ENCODE results near the gene KRT78. TPM values are rescaled to one million over a fixed set of nuclear protein-coding genes. Genes with fewer than 3 reads are reported as not detected.
"Not testable (repeated sequence)": the region's sequence is repeated elsewhere in the genome, so short reads cannot be mapped to it uniquely, and the experiment has no call there.

KRT78 gene
- total RNA-seq, 1 donor from 2014 or later: not detected

DNA sequence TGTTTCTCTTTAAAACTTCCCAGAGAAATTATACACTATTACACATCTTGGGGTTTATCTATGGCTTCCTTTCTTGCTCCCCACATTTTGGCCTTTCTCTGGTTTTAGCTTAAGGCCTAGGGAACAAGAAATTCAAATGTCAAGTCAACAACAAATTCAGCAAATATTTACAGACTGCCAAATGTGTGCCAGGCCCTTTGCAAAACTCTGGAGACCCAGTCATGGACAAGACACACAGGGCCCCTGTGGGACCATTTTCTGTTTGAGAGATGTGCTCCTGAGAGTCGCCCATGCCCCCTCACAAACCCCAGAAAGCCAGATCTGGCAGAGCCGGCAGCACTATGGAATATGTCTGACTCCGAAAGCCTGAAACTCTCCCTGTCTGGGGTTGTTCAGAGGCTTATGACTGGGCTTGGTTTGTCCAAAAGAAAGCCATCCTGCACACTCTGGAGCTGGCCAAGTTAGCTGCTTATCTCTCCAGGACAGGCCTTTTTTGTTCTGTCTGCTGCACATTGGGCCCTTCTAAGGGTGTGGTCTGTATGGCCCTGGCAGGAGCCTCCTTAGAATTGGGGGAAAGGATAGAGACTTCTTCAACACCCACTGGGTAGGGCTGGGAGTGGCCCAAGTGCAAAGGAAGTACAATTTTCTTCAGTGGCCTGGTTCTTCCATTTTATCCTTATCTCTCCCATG, 51.8 kb downstream of the KRT78 start:
- no peak for DNase-seq (ENCODE audit: low read depth, low spot score)

DNA sequence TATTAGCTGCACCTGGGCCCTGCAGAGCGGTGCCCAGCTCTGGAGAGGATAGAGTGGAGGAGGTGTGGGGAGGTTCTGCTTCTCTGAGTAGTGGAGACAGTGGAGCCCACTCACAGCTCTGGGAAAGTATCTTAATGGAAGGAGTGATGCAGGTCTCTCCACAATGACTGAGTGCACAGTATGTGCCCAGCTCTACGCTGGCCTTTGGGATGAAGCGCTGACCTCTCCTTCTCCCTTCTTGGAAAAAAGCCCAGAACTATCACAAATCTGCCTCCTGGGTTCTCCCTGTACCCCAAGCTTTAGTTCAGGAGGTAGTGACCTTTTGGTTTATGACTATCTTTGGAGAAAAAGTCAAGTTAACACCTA, 52.4 kb downstream of the KRT78 start:
- DNase-seq (ENCODE audit: low read depth, low spot score): no peak

DNA sequence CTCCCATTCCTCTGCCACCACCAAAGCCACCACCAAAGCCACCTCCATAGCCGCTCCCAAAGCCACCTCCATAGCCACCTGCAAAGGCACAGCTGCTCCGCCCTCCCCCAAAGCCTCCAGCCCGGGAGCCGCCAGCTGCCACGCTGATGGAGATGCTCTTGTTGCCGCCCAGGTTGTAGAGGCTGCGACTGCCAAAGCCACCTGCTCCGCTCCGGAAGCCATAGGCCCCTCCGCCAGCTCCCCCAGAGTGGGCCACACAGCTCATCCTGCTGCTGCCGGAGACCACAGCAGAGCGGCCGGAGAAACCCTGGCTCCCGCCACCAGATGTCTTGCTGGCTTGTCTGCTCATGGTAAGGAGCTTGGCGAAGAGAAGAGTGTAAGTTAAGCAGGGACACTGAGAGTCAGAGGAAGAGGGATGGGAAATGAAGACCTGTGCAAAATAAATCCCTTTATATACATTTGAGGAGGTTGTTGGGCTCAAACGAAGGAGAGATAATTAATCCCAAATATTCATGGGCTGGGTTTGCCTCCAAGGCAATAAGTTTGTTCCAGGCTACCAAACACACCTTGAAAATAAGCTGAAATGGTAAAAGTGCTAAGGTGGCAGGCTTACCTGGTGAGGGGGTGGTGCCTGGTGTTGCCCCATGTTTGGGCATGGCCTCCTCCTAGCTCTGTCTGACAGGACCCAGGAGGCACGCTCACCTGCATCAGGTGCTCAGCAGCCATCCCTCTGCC, 52.9 kb downstream of the KRT78 start, which contains the start of gene KRT3:
Gene KRT3, minus strand, starts transcription at position 424 of the 735 bp plus-strand sequence. Its CDS starts 75 bp downstream, at position 349.
- no peak for DNase-seq (ENCODE audit: low read depth, low spot score)

DNA sequence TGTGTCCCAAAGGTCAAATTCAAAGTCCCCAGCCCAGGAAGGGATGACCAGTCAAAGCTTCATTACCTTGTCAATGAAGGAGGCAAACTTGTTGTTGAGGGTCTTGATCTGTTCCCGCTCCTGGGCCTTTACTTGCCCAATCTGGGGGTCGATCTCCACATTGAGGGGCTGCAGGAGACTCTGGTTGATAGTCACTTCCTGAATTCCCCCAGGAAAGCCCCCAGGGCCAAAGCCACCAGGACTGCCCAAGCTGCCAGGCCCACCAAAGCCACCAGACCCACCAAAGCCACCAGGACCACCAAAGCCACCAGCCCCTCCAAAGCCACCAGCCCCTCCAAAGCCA, 53.5 kb downstream of the KRT78 start:
- not testable (repeated sequence) for DNase-seq (ENCODE audit: low read depth, low spot score)

DNA sequence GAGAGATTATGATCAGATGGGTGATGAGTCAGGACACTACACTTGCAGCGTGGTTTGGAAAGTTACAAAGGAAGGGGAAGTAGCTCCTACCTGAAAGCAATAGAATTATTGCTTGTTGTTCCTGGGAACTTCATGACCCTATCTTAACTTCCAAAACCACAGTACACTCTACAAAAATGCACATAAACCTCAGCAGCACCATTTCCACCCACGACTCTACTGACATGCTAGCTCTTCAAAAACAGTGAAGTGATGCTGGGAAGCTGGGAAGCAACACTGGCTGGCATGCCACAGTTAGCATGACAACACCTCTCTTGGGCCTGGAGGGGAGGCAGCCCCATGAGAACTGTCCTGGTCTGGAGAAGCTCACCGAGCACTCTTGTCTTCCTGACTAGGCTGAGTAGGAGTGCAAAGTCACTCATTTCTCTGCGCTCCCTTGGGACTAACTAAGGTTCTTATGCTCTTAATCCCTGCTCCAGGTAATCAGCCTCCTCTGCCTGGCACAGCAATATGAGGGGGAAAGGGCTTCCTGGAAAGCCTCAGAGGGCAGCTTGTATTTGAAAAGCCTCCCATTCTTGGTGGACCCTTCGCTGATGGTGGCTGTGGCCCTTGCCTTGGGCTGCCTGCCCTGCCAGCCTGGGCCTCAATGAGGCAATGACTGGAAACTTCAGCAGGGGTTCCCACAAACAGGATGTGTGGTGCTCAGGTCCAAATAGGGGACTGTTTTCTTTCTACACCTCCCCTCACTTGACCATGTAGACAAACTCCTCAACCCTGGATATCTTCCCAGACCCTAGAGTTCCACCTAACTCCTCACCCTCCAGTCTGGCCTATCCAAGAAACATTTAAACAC, 54.1 kb downstream of the KRT78 start:
- DNase-seq (ENCODE audit: low read depth, low spot score): no peak

DNA sequence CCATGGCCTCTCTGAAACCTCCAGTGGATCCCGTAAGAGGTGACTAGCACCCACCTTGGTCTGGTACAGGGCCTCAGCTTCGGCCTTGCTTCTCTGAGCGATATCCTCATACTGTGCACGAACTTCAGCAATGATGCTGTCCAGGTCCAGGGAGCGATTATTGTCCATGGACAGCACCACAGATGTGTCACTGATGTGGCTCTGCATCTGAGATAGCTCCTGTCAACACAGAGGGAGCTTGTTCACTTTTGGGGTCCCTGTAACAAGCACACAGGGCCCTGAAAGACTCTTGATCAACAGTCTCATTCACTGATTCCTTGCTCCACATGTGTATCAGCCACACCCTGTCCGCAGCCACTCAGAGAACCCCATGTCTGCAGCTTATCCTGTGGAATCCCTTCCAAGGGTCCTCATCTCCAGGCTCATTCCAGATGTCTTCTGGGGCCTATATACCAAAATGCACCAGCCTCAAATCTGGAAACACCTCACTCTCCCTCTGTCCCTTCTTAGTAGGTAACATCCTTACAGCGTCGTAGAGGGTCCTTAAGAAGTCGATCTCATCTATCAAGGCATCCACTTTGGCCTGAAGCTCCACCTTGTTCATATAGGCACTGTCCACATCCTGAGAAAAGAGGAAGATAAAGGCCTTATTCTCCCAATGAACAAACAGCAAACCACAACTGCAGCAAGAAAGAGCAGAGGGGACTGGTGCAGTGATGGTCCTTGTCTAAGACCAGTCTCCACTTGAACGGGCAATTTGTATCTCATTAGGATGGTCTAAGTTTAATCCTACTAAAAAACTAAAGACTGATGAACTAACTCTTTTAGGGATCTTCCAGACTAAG, 56.4 kb downstream of the KRT78 start:
- DNase-seq (ENCODE audit: low read depth, low spot score): no peak

DNA sequence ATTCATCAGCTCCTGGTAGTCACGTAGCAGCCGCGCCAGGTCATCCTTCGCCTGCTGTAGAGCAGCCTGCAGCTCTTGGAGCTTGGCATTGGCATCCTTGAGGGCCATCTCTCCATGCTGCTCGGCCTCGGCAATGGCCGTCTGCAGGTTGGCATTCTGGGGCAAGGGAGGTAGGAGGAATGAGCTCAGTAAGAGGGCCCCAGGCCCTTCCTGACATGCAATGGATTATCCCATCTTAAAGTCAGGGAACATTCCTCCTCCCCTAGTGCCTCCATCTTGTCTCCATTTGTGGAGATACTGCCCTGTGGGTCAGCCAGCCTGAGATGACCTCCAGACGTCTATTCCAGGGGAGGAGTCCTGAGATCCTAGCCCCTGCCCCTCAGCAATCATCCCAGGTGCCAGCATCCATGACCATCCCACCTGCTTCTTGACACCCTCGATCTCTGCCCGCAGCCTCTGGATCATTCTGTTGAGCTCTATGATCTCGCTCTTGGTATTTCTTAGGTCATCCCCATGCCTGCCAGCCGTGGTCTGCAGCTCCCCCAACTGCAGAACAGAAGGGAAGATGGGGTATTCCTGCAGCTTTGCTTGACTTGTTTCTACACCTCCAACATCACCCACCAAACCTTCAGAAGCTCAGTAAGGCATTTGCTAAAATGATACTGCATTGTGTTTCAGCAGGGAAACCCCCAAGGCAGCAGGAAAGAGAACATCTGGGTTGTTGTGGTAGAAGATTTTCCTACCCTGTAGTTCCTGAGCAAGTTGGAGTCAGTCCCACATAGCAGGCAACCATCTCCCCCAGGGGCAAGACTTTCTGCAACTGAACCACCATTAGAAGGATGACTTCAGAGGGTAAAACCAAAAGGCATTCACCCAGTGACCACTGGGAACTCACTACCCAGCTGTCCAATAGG, 57.3 kb downstream of the KRT78 start:
- DNase-seq (ENCODE audit: low read depth, low spot score): no peak

DNA sequence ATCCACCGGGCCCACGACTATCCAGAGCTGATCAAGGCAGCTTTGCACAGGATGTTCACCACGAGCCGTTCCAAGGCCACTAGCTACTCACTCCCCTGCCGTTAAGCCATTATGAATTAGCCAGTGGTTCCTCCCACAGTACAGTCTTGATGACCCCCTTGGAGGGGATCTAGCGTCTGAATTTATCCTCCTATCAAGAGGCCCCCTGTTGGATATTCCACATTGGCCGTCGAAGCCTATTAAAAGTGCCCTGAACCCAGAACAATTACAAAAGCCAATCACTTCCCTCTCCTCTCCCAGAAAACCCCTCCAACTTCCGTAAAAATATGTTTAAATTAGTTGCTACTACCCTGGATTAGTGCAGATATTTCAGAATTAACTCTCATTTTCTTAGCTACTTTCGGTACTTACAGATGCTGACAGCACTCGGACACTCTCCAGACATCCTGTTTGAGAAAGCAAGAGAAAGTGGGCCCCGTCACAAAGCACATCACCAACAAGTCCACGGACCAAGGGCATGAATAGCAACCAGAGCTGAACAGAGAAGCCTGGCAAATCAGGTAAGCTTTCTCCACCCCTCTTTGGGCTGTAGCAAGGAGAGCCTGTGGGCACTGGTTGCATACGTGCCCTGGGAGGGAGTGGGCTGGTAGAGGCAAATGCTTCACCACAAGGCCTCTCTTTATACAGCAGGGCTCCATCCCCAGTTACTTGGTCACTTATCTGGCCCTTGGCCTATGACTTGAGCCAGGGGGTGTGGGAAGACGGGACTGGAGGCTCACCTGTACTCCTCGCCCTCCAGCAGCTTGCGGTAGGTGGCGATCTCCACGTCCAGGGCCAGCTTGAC, 58.1 kb downstream of the KRT78 start:
- DNase-seq (ENCODE audit: low read depth, low spot score): no peak

DNA sequence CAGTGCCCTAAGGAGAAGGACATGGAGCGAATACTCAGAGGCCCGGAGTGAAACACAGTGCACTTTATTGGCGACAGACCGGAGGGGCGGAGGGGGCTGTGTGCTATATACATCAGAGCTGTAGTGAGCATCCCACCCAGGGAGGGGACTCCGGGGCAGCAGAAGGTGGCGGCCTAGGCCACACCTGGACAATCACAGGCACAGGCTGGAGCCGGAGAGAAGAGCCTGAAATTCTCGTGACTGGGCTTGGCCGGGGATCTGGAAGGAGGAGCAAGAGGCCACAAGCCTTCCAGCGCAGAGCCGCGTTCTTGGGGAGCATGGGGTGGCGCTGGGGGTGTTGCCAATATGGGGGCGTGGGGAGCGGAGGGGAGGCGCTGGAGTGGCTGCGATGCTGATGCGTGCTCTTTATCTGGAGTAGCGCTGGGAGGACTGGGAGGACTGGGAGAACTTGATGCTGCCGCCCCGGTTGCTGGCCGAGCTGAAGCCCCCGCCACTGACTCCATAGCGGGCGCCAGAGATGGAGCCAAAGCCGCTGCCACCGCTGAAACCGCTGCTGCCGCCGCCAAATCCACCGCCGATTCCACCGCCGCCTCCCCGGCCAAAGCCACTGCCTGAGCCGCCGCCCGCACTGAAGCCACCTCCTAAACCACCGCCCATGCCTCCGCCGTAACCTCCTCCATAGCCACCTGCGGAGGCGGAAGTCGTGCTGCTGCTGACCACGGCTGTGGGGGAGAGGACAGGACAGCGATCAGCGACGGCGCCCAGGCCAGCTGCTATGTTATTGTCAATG, 59.0 kb downstream of the KRT78 start:
- no peak for DNase-seq (ENCODE audit: low read depth, low spot score)

DNA sequence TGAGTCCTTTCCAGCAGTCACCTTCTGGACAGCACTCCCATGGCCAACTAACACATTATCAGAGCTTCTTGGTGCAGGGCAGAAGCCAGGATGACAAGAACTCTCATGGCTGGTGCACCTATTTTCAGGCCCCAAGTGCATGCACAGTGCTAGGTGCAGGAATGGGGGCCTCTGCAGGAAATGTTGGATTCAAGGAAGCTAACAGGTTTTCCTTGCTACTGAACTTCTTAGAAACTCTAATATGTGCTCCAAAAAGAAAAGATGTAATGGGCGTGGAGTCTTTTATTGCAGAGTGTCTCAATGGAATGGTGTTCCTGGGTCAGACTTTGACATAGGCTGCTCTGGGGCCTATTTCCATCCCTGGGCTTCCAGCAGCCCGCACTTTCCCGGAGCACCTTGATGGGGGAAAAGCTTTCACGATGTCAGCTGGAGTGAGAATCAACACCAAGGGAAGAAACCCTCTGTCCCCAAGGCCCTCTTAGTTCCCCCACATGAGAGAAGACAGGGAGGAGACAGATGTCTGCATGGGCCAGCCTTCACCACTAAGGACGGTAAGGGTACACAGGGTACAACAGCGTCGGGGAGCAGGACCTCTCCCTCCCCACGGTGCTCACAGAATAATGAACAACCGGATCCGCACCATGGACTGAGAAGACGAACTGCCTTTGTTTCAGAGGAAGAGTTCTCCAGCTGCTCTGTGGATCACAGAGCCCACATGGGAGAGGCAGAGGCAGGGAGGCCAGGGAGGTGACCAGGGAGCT, 59.7 kb downstream of the KRT78 start:
- DNase-seq (ENCODE audit: low read depth, low spot score): no peak

DNA sequence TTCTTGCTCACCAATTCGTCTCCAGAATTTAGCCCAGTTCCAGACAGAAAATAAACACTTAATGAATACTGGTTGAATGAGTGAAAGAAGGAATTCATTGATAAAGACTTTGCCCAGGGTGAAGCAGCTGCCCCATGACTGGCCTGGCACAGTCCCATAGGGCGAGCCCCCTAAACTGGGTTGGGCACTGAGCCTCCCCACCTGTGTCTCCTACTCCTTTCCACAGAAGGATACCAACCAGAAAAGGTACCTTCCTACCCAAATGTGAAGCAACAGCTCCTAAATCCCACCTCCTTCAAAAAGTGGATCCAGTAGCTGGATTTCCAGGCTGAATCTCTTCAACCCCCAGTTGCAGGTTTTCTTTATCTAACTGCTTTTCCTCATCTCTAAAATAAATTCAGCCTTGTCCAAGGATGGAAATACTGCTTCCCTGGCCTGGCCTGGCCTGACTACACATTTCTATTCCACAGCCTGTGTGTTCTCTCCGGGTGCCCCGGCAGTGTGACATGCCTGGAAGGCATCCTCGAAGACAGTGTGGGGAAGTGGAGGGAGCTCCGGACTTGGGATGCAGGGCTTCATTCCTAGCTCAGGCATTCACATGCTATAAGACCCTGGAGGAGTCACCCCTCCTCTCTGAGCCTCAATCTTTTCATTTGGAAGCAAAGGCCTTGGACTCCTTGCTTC, 60.5 kb downstream of the KRT78 start:
- no peak for DNase-seq (ENCODE audit: low read depth, low spot score)

Other genes starting within 250 kb of the KRT78 start
- gene KRT72, start 247.5 kb downstream of the KRT78 start, total RNA-seq: not detected in 2 replicates
- gene KRT73, start 230.4 kb downstream of the KRT78 start, total RNA-seq: not detected in 2 replicates
- not detected in 2 replicates for gene KRT2, start 196.8 kb downstream of the KRT78 start, total RNA-seq
- not detected in 2 replicates for gene KRT1, start 168.6 kb downstream of the KRT78 start, total RNA-seq
- not detected in 2 replicates for gene KRT77, start 145.5 kb downstream of the KRT78 start, total RNA-seq
- gene KRT76, start 71.6 kb downstream of the KRT78 start, total RNA-seq: not detected in 2 replicates
- not detected in 2 replicates for gene KRT3, start 52.9 kb downstream of the KRT78 start, total RNA-seq
- not detected in 2 replicates for gene KRT4, start 34.9 kb downstream of the KRT78 start, total RNA-seq
- gene KRT79, start 14.7 kb downstream of the KRT78 start, total RNA-seq: not detected in 2 replicates
- gene KRT8, start 56.1 kb upstream of the KRT78 start, total RNA-seq: 8.8 and 16.0 TPM in 2 replicates
- gene KRT18, start 100.1 kb upstream of the KRT78 start, total RNA-seq: 237 and 375 TPM in 2 replicates
- gene EIF4B, start 157.5 kb upstream of the KRT78 start, total RNA-seq: 1,078 and 1,340 TPM in 2 replicates
- gene TNS2, start 201.1 kb upstream of the KRT78 start, total RNA-seq: 14.9 and 27.0 TPM in 2 replicates
- gene SPRYD3, start 230.4 kb upstream of the KRT78 start, total RNA-seq: 20.0 and 21.8 TPM in 2 replicates
- gene IGFBP6, start 248.7 kb upstream of the KRT78 start, total RNA-seq: 10.6 and 27.3 TPM in 2 replicates

Data from pulmonary artery endothelial cell (primary cell).